SK-N-MC (cell line): ENCODE measurements around the gene DALRD3.

ENCODE experiments used
- DNase-seq: peaks from one replicate; pipeline ENCODE4 v3.0.0-alpha.2; 2011; ENCODE audit warnings: low read depth, low spot score
- H3K27ac ChIP-seq: fragments of 200-600 bp; sonication (generic); 2 replicates; pipeline ENCODE4 v1.5.1; 2016; ENCODE audit warnings: mixed run types
- H3K36me3 ChIP-seq: fragments of 200-600 bp; sonication (generic); 2 replicates; pipeline ENCODE4 v1.6.1; 2017; ENCODE audit warnings: antibody characterized with exemption, low read length, mixed read lengths; ENCODE audit not compliant: insufficient read depth
- H3K4me3 ChIP-seq: fragments of 200-600 bp; sonication (generic); 2 replicates; pipeline ENCODE4 v1.5.1; 2016
- H3K9ac ChIP-seq: fragments of 200-600 bp; sonication (generic); 2 replicates; pipeline ENCODE4 v1.8.0; 2017; ENCODE audit warnings: mixed run types, mixed read lengths; ENCODE audit not compliant: insufficient read length
- H3K9me3 ChIP-seq: fragments of 200-600 bp; sonication (generic); 2 replicates; pipeline ENCODE4 v1.6.1; 2017; ENCODE audit warnings: low read depth, mild to moderate bottlenecking, antibody characterized with exemption, low read length, moderate library complexity, mixed read lengths
- EZH2 ChIP-seq: fragments of 200-600 bp; sonication (generic); IDR thresholded peaks from one replicate; pipeline ENCODE4 v1.6.1; 2017; ENCODE audit warnings: antibody characterized with exemption
- FOXP2 ChIP-seq: optimal IDR thresholded peaks from 2 replicates; pipeline ENCODE3; 2011; ENCODE audit warnings: mild to moderate bottlenecking, moderate library complexity; ENCODE audit not compliant: insufficient read depth; ENCODE audit errors: extremely low read length, control extremely low read depth
- POLR2AphosphoS5 ChIP-seq: IDR thresholded peaks from 2 replicates; pipeline ENCODE4 v1.6.1; 2012; ENCODE audit warnings: mild to moderate bottlenecking, low read depth, low read length, borderline replicate concordance

The DALRD3 gene

GRCh38 chr3:48991851-48992545 is 26.4 kb downstream of the DALRD3 start:
- Histone ChIP-seq H3K9me3 (no peaks in the 10 kb centered on the region), H3K4me3 (no peak overlapping the region), H3K9ac (no peak overlapping the region), H3K36me3 (no peaks in the 10 kb centered on the region), H3K27ac (no peak overlapping the region)
- TF ChIP-seq EZH2, result no peak
- TF ChIP-seq FOXP2, result no peak
- no peak for TF ChIP-seq POLR2AphosphoS5
- no peak for DNase-seq

GRCh38 chr3:48990636-48991469 is 27.5 kb downstream of the DALRD3 start:
- Histone ChIP-seq H3K9me3 (no peaks in the 10 kb centered on the region), H3K9ac (no peak overlapping the region), H3K36me3 (no peaks in the 10 kb centered on the region), H3K4me3 (no peak overlapping the region), H3K27ac (no peak overlapping the region)
- no peak for DNase-seq
- no peak for TF ChIP-seq EZH2
- no peak for TF ChIP-seq FOXP2
- TF ChIP-seq POLR2AphosphoS5, result no peak

- H3K9me3 ChIP-seq, result no peaks in the 10 kb centered on the region
- no peak within 1 kb of the TSS for H3K27ac ChIP-seq
- H3K4me3 ChIP-seq, result peak within 1 kb of the TSS; percentile 30; the same call in 1 of the 2 replicates
- H3K9ac ChIP-seq, result no peak within 1 kb of the TSS
- TF ChIP-seq FOXP2 (no peak), EZH2 (no peak), POLR2AphosphoS5 (no peak)
- no peaks in the 10 kb centered on the region for H3K36me3 ChIP-seq
- no peak for DNase-seq
Observed at GRCh38 chr3:48989796-48990635, 28.4 kb downstream of the DALRD3 start, which contains the start of gene P4HTM. Gene P4HTM (plus strand): TSS chr3:48990241. CDS start chr3:48990257, 16 bp downstream.

GRCh38 chr3:48989126-48989795 is 29.1 kb downstream of the DALRD3 start:
- Histone ChIP-seq H3K9ac (no peak overlapping the region), H3K36me3 (no peaks in the 10 kb centered on the region), H3K4me3 (peak overlapping the region; percentile 30; the same call in 1 of the 2 replicates), H3K9me3 (no peaks in the 10 kb centered on the region), H3K27ac (no peak overlapping the region)
- no peak for TF ChIP-seq EZH2
- TF ChIP-seq POLR2AphosphoS5, result peak; percentile 32; the same call in 1 of the 2 replicates
- TF ChIP-seq FOXP2, result no peak
- DNase-seq, result no peak

- Histone ChIP-seq H3K9me3 (no peaks in the 10 kb centered on the region), H3K36me3 (peaks cover 3% of the 10 kb centered on the region; the same call in 1 of the 2 replicates), H3K4me3 (no peak overlapping the region), H3K9ac (no peak overlapping the region), H3K27ac (no peak overlapping the region)
- no peak for TF ChIP-seq POLR2AphosphoS5
- TF ChIP-seq EZH2, result no peak
- TF ChIP-seq FOXP2, result no peak
- no peak for DNase-seq
Observed at GRCh38 chr3:48985831-48986376, 32.5 kb downstream of the DALRD3 start.

GRCh38 chr3:48984663-48985062 is 33.7 kb downstream of the DALRD3 start:
- DNase-seq, result no peak
- no peak for TF ChIP-seq EZH2
- TF ChIP-seq POLR2AphosphoS5, result no peak
- TF ChIP-seq FOXP2, result no peak
- H3K9ac ChIP-seq, result no peak overlapping the region
- H3K36me3 ChIP-seq, result peaks cover 11% of the 10 kb centered on the region; the same call in 1 of the 2 replicates
- no peak overlapping the region for H3K27ac ChIP-seq
- H3K9me3 ChIP-seq, result no peaks in the 10 kb centered on the region
- H3K4me3 ChIP-seq, result no peak overlapping the region

- Histone ChIP-seq H3K9me3 (no peaks in the 10 kb centered on the region), H3K27ac (no peak overlapping the region), H3K36me3 (peaks cover 17% of the 10 kb centered on the region; the same call in 1 of the 2 replicates), H3K4me3 (no peak overlapping the region), H3K9ac (no peak overlapping the region)
- DNase-seq, result no peak
- TF ChIP-seq FOXP2 (no peak), EZH2 (no peak), POLR2AphosphoS5 (no peak)
Observed at GRCh38 chr3:48983096-48983495, 35.3 kb downstream of the DALRD3 start.
